HL-60 (cell line): ENCODE measurements around the gene SLC16A5.

ENCODE experiments used
- CTCF ChIP-seq: IDR thresholded peaks from one replicate; pipeline ENCODE4 v1.5.1; 2011; ENCODE audit warnings: low read length, control low read depth, inconsistent platforms; ENCODE audit not compliant: insufficient read depth
- GABPA ChIP-seq: IDR thresholded peaks from 2 replicates; pipeline ENCODE4 v1.6.1; 2012; ENCODE audit warnings: low read depth
- POLR2AphosphoS5 ChIP-seq: IDR thresholded peaks from 2 replicates; pipeline ENCODE4 v1.6.1; 2012; ENCODE audit warnings: low read depth

- TF ChIP-seq CTCF: no peak
- TF ChIP-seq POLR2AphosphoS5: no peak
- no peak for TF ChIP-seq GABPA
Measured at GRCh38 chr17:75094871-75095399, 7.2 kb downstream of the SLC16A5 start.
